Measurements from ENCODE around the gene LMBR1. TPM values are rescaled to one million over a fixed set of nuclear protein-coding genes. Genes with fewer than 3 reads are reported as not detected.
A peak's percentile ranks its signal among the peaks of the same experiment; 100 is the strongest.

Gene LMBR1
- total and polyA plus RNA-seq, 2 of the 13 experiments (the other 11 are each of a cell fraction or from before 2014, with no cell fraction given), result 20.9 to 39.6 TPM

- POLR2A ChIA-PET, result no interaction called here
- Histone ChIP-seq H3K4me1 (ENCODE audit: insufficient read depth, low read length) (no peaks in the 10 kb centered on the region), H4K20me1 (ENCODE audit: insufficient read depth, low read length) (no peaks in the 10 kb centered on the region), H3K79me2 (ENCODE audit: insufficient read depth, low read length) (no peaks in the 10 kb centered on the region), H3K9ac (ENCODE audit: insufficient read depth, low read depth, low read length) (no peak overlapping the region), H3K9me3 (ENCODE audit: low read length) (no peaks in the 10 kb centered on the region), H3K4me3 (replicated peaks in 1 of 3; ENCODE audit: insufficient read depth in 1 of 3, low read depth in 2 of 3, low read length in 3 of 3) (no peak overlapping the region), H2AFZ (ENCODE audit: low read length) (no peak overlapping the region), H3K36me3 (replicated peaks in 1 of 2; ENCODE audit: control insufficient read depth in 1 of 2, insufficient read depth in 2 of 2, low read length in 2 of 2) (no peaks in the 10 kb centered on the region), H3K27me3 (ENCODE audit: control insufficient read depth in 1 of 2, insufficient read depth in 2 of 2, low read length in 2 of 2) (no peaks in the 10 kb centered on the region), H3K4me2 (ENCODE audit: low read depth, low read length) (no peak overlapping the region), H3K27ac (ENCODE audit: extremely low read length, insufficient read depth, low read length) (no peak overlapping the region)
- in situ Hi-C loops (cut with HindIII; ENCODE audit: extremely low pct_ligation_motif_present, low pct_unique_long_range_greater_than_20kb) (loop anchor here (10.0 kb wide), 1 partner anchor 108 kb away; no protein-coding TSS in a partner anchor), intact Hi-C loops (cut with micrococcal nuclease; ENCODE audit: unreplicated experiment) (no loop called here)
- whole genome bisulfite sequencing (ENCODE audit: low lambda C conversion rate), result 92% methylated on average over 7 of the region's 7 CpGs
- ATAC-seq (no peak; the same call in 2 of the 3 replicates), FAIRE-seq (no peak), DNase-seq (ENCODE audit: low spot score) (no peak)
- CTCF ChIA-PET (ENCODE audit: low intra/inter-chr PET ratio, low total read pairs), result no interaction called here
- BruUV-seq (replicated peaks), result no TSS peak
- TF ChIP-seq ZFP36L2 (CRISPR knock-in tag; IDR thresholded peaks at IDR 0.05) (no peak), DMTF1 (CRISPR knock-in tag; IDR thresholded peaks at IDR 0.05) (no peak), BCL6 (CRISPR knock-in tag; IDR thresholded peaks at IDR 0.05) (no peak), MAFG (CRISPR knock-in tag; IDR thresholded peaks at IDR 0.05) (no peak), ZNF180 (CRISPR knock-in tag; IDR thresholded peaks at IDR 0.05; ENCODE audit: borderline replicate concordance, low read depth) (no peak), KAT7 (CRISPR knock-in tag; IDR thresholded peaks at IDR 0.05; ENCODE audit: borderline replicate concordance) (no peak), ZBTB33 (CRISPR knock-in tag; IDR thresholded peaks at IDR 0.05) (peak; percentile 26; the same call in 1 of the 2 replicates)
These were observed 236.4 kb downstream of the LMBR1 start for GRCh38 chr7:156656598-156656997.

All from HepG2 (cell line).